Measurements from ENCODE around the gene PPM1H.
A peak's percentile ranks its signal among the peaks of the same experiment; 100 is the strongest.

Gene PPM1H

DNA sequence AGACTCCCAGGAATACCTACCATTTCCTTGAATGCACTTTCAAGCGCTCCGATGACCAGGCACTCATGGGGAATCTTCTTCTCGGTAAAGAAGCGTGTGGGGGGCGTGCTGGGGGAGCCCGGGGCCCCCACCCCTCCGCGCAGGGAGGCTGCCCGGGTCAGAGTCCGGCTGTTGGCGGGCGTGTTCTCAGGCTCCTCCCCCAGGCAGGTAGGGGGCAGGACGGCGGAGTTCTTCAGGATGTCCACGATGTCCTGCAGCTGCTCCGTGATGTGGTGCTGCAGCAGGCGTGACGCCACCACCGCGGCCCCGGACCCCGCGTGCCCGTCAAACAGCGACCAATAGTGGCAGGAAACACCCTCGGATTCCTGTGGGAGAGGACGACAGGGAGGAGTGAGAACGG, 133.2 kb downstream of the PPM1H start:
- TF ChIP-seq CREB1 (IDR thresholded peaks at IDR 0.05; ENCODE audit: low read depth) (no peak), ZBTB7A (IDR thresholded peaks at IDR 0.05; ENCODE audit: low read depth) (no peak), EGR1 (IDR thresholded peaks at IDR 0.05) (no peak), NFIC (IDR thresholded peaks at IDR 0.05) (no peak), CEBPB (IDR thresholded peaks at IDR 0.05) (no peak), TCF12 (IDR thresholded peaks at IDR 0.05; ENCODE audit: low read depth) (no peak)
- TF ChIP-seq, protein P1, sequence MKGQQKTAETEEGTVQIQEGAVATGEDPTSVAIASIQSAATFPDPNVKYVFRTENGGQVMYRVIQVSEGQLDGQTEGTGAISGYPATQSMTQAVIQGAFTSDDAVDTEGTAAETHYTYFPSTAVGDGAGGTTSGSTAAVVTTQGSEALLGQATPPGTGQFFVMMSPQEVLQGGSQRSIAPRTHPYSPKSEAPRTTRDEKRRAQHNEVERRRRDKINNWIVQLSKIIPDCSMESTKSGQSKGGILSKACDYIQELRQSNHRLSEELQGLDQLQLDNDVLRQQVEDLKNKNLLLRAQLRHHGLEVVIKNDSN (IDR thresholded peaks at IDR 0.05): no peak

DNA sequence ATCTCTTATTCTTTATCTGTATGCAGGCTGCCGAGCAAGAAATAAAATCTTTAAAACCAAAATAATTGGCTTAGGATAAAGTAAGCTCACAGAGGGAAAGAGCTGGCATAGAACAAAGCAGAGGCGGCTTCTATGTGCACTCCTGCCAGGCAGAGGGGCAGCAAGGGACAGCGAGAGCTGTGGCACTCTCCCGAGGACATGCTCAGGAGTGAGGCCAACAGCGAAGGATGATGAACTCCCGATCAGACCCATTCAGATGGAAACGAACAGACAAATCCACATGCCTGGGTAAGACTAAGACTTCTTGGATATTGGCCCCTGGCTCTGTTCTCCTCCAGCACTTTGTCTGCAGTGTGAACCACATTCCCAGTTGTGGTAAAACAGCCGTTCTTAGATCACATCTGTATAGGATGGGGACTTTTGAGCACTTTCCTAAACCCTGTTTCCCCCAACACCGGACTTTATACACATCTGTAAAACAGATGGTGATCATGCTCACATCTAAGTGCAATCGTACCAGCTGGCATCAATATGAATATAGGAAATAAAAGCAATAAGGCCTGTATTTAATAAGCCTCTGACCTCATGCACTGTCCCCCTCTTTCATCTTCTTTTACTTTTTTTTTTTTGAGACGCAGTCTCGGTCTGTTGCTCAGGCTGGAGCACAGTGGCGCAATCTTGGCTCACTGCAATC, 134.1 kb downstream of the PPM1H start:
- TF ChIP-seq TCF12 (IDR thresholded peaks at IDR 0.05; ENCODE audit: low read depth) (no peak), NFIC (IDR thresholded peaks at IDR 0.05) (no peak), YY1 (IDR thresholded peaks at IDR 0.05; ENCODE audit: low read depth) (no peak), FOXM1 (IDR thresholded peaks at IDR 0.05; ENCODE audit: borderline replicate concordance, low read depth) (no peak), EGR1 (IDR thresholded peaks at IDR 0.05) (no peak), CEBPB (IDR thresholded peaks at IDR 0.05) (no peak), TEAD4 (IDR thresholded peaks at IDR 0.05) (no peak), CREB1 (IDR thresholded peaks at IDR 0.05; ENCODE audit: low read depth) (no peak), ZBTB7A (IDR thresholded peaks at IDR 0.05; ENCODE audit: low read depth) (no peak), EP300 (IDR thresholded peaks at IDR 0.05; ENCODE audit: borderline replicate concordance) (no peak), TAF1 (IDR thresholded peaks at IDR 0.05; ENCODE audit: low read depth) (no peak), RAD21 (IDR thresholded peaks at IDR 0.05; ENCODE audit: low read depth) (no peak)
- TF ChIP-seq, protein P2, sequence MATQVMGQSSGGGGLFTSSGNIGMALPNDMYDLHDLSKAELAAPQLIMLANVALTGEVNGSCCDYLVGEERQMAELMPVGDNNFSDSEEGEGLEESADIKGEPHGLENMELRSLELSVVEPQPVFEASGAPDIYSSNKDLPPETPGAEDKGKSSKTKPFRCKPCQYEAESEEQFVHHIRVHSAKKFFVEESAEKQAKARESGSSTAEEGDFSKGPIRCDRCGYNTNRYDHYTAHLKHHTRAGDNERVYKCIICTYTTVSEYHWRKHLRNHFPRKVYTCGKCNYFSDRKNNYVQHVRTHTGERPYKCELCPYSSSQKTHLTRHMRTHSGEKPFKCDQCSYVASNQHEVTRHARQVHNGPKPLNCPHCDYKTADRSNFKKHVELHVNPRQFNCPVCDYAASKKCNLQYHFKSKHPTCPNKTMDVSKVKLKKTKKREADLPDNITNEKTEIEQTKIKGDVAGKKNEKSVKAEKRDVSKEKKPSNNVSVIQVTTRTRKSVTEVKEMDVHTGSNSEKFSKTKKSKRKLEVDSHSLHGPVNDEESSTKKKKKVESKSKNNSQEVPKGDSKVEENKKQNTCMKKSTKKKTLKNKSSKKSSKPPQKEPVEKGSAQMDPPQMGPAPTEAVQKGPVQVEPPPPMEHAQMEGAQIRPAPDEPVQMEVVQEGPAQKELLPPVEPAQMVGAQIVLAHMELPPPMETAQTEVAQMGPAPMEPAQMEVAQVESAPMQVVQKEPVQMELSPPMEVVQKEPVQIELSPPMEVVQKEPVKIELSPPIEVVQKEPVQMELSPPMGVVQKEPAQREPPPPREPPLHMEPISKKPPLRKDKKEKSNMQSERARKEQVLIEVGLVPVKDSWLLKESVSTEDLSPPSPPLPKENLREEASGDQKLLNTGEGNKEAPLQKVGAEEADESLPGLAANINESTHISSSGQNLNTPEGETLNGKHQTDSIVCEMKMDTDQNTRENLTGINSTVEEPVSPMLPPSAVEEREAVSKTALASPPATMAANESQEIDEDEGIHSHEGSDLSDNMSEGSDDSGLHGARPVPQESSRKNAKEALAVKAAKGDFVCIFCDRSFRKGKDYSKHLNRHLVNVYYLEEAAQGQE (IDR thresholded peaks at IDR 0.05; ENCODE audit: low read depth): no peak
- TF ChIP-seq, protein P3, sequence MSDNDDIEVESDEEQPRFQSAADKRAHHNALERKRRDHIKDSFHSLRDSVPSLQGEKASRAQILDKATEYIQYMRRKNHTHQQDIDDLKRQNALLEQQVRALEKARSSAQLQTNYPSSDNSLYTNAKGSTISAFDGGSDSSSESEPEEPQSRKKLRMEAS (IDR thresholded peaks at IDR 0.05): no peak
- TF ChIP-seq, protein P1 (IDR thresholded peaks at IDR 0.05): no peak

DNA sequence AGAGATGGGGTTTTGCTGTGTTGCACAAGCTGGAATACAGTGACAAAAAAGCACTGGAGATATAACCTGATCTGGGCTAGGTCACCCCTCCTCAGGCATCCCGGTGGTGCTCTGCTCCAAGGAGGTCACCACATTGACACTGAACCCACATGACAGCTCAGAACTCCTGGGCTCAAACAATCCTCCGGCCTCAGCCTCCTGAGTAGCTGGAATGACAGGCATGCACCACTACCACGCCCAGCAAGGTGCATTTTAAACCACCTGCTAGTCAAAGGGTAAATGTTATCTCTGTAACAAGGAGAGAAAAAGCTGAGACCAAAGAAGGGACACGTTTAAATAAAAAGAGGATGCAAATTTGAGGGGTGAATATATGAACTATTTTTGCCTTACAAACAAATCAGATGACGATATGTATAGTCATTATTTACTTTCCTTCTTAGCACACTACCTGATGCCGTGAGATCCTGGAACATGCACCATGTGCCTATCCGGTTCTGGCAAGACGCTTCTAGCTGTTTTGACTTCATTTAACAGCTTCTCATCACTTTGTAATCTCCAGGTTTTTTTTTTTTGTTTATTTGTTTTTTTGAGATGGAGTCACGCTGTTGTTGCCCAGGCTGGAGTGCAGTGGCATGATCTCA, 135.1 kb downstream of the PPM1H start:
- TF ChIP-seq, protein P3 (IDR thresholded peaks at IDR 0.05): no peak
- TF ChIP-seq EGR1 (IDR thresholded peaks at IDR 0.05): no peak
- TF ChIP-seq EP300 (IDR thresholded peaks at IDR 0.05; ENCODE audit: borderline replicate concordance): peak; percentile 51; the same call in 1 of the 2 replicates
- peak; percentile 97 for TF ChIP-seq TEAD4 (IDR thresholded peaks at IDR 0.05)
- peak; percentile 67; the same call in 1 of the 2 replicates for TF ChIP-seq TCF12 (IDR thresholded peaks at IDR 0.05; ENCODE audit: low read depth)
- TF ChIP-seq ZBTB7A (IDR thresholded peaks at IDR 0.05; ENCODE audit: low read depth): no peak
- TF ChIP-seq FOXM1 (IDR thresholded peaks at IDR 0.05; ENCODE audit: borderline replicate concordance, low read depth): no peak
- TF ChIP-seq, protein P1 (IDR thresholded peaks at IDR 0.05): peak; percentile 21; the same call in 1 of the 2 replicates

DNA sequence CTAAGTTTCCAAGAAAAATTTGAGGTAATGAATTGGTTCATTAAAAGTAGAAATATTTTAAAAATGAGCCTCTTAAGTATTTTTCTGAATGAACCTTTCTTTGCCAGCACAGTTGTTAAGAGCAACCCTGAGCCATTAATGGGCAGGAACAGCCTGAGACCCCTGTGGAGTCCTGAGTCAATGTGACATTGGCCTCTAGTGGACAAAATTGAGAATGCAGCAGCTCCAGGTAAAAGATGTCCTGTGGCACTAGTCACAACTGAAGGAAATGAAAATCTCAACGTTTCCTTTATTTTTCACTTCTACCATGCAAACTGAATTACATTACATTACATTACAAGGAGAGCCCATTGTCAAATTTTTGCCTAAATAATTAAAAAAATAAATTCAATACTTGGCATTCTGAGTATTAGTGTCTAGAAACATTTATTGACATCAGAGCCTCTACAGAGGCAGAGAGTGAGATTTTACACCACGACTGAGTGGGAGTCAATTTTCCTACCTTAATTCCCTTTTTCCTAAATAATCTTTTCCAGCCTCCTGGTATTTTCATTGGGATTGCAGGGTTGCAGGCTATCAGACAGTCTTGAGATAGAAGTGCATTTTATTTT, 135.7 kb downstream of the PPM1H start:
- peak; percentile 99 for TF ChIP-seq RAD21 (IDR thresholded peaks at IDR 0.05; ENCODE audit: low read depth)
- TF ChIP-seq, protein P1 (IDR thresholded peaks at IDR 0.05): no peak
- no peak for TF ChIP-seq ZBTB7A (IDR thresholded peaks at IDR 0.05; ENCODE audit: low read depth)
- no peak for TF ChIP-seq EGR1 (IDR thresholded peaks at IDR 0.05)
- TF ChIP-seq, protein P2 (IDR thresholded peaks at IDR 0.05; ENCODE audit: low read depth): no peak
- no peak for TF ChIP-seq CREB1 (IDR thresholded peaks at IDR 0.05; ENCODE audit: low read depth)
- peak; percentile 14; the same call in 1 of the 2 replicates for TF ChIP-seq NFIC (IDR thresholded peaks at IDR 0.05)
- no peak for TF ChIP-seq CEBPB (IDR thresholded peaks at IDR 0.05)

Data from Ishikawa (cell line).